Measurements from ENCODE around the gene TMEM214. TPM values are rescaled to one million over a fixed set of nuclear protein-coding genes. Genes with fewer than 3 reads are reported as not detected.

Gene TMEM214
- total RNA-seq, 3 donors from 2014 or later (not counting 1 experiment from before 2014, with no cell fraction given), result 64.9 to 81.1 (median 79.2) TPM

DNA sequence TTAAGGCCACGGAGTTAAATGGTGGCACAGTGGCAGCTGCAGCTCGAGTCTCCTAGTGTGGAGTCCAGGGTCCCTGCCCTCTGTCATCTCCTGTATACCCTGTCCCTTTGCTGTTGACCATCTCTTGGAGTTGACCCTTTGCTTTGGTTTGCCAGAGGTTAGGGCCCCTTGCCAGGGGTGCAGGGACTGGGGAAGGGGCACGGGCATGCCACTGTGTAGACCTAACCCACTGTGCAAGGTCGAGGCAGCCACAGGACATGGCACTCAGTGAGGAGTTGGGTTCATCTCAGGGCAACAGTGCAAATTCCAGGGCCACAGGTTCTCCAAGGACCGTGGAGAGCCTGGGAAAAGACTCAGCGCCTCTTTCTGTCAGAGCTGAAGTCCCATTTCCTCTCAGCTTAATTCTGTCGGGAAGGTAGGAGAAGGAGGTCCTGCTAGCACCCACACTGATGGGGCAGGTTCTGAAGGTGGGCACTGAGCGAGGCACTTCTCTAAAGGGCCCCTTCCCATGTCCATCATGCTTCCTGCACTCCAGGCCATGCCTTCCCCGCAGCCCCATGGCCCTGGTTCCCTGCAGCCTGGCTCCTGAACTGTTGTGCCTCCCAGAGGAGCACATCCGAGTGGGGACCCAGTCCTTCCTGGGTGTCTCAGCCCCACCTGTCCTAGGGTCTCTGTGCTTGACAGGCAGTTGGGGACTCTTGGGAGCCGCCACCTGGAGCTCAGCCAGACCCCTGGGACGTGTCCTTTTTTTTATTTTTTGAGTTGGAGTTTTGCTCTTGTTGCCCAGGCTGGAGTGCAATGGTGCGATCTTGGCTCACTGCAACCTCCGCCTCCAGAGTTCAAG is 56.6 kb downstream of the TMEM214 start:
- Histone ChIP-seq H3K27me3 (ENCODE audit: control insufficient read depth, insufficient read depth, low read length) (no peaks in the 10 kb centered on the region), H3K9me3 (ENCODE audit: control insufficient read depth, insufficient read depth, low read length) (no peaks in the 10 kb centered on the region), H3K4me1 (ENCODE audit: control insufficient read depth, insufficient read depth, low read length) (peaks cover 21% of the 10 kb centered on the region), H3K27ac (ENCODE audit: low read length) (no peak overlapping the region), H3K36me3 (ENCODE audit: control insufficient read depth, insufficient read depth, low read length) (no peaks in the 10 kb centered on the region), H3K4me3 (ENCODE audit: low read length) (no peak overlapping the region)
- Mint-ChIP-seq H3K9me3 (no peaks in the 10 kb centered on the region), H3K27ac (no peak overlapping the region), H3K4me1 (peaks cover 16 to 19% of the 10 kb centered on the region in 2 donors), H3K27me3 (ENCODE audit: low read depth in 2 of 2) (no peaks in the 10 kb centered on the region), H3K4me3 (no peak overlapping the region), H3K36me3 (no peaks in the 10 kb centered on the region)
- DNase-seq, result no peak
- intact Hi-C loops (cut with micrococcal nuclease), result loop anchor here (5.0 to 10.0 kb wide), 2 partner anchors 45 to 123 kb away; partner anchors contain the start of genes ATRAID, PREB, PRR30 and SLC5A6
- ATAC-seq, result no peak
- TF ChIP-seq CTCF (IDR thresholded peaks at IDR 0.05), result no peak
- WGBS (ENCODE audit: insufficient coverage), result 95% methylated on average over 14 of the region's 14 CpGs

Other genes with a start within 250 kb of the TMEM214 start
- under 1 TPM; 0.38 to 0.52 (median 0.50) TPM for gene CENPA, start 246.9 kb upstream of the TMEM214 start, total RNA-seq
- gene DPYSL5, start 184.8 kb upstream of the TMEM214 start, total RNA-seq, result not detected
- 1 to 10 TPM; 3.9 to 5.0 (median 4.2) TPM for gene MAPRE3, start 62.3 kb upstream of the TMEM214 start, total RNA-seq
- gene AGBL5, start 18.7 kb downstream of the TMEM214 start, total RNA-seq, result 10 to 100 TPM in 2 of 3 donors, 1 to 10 TPM in 1; 10.0 to 12.0 (median 10.8) TPM
- gene OST4, start 38.7 kb downstream of the TMEM214 start, total RNA-seq, result 100 to 1,000 TPM; 178 to 207 (median 192) TPM
- gene EMILIN1, start 45.6 kb downstream of the TMEM214 start, total RNA-seq, result under 1 TPM; 0.31 to 0.78 (median 0.41) TPM
- gene KHK, start 53.8 kb downstream of the TMEM214 start, total RNA-seq, result 1 to 10 TPM; 3.7 to 4.0 (median 3.8) TPM
- gene CGREF1, start 86.2 kb downstream of the TMEM214 start, total RNA-seq, result not detected
- gene ABHD1, start 90.8 kb downstream of the TMEM214 start, total RNA-seq, result 1 to 10 TPM in 2 of 3 donors, under 1 TPM in 1; 0.88 to 2.4 (median 1.2) TPM
- gene PREB, start 101.7 kb downstream of the TMEM214 start, total RNA-seq, result 10 to 100 TPM; 24.6 to 41.5 (median 31.2) TPM
- not detected for gene PRR30, start 106.4 kb downstream of the TMEM214 start, total RNA-seq
- not detected for gene TCF23, start 116.0 kb downstream of the TMEM214 start, total RNA-seq
- 10 to 100 TPM; 65.5 to 76.6 (median 76.5) TPM for gene ATRAID, start 179.1 kb downstream of the TMEM214 start, total RNA-seq
- gene SLC5A6, start 179.3 kb downstream of the TMEM214 start, total RNA-seq, result 100 to 1,000 TPM in 1 of 3 donors, 10 to 100 TPM in 2; 86.2 to 102 (median 93.7) TPM
- 10 to 100 TPM; 21.8 to 26.6 (median 24.0) TPM for gene CAD, start 184.4 kb downstream of the TMEM214 start, total RNA-seq
- gene SLC30A3, start 230.1 kb downstream of the TMEM214 start, total RNA-seq, result not detected
- not detected for gene DNAJC5G, start 242.5 kb downstream of the TMEM214 start, total RNA-seq
- gene TRIM54, start 249.5 kb downstream of the TMEM214 start, total RNA-seq, result under 1 TPM in 2 of 3 donors, not detected in 1; 0.18 to 0.21 TPM

All from natural killer cell (primary cell).